ENCODE measurements around the gene BFAR.
"Not testable (repeated sequence)": the region's sequence is repeated elsewhere in the genome, so short reads cannot be mapped to it uniquely, and the experiment has no call there.

- not testable (repeated sequence) for TF ChIP-seq POLR2A, CTCF (IDR thresholded peaks at IDR 0.05)
Measured at GRCh38 chr16:14636951-14637240, 4.1 kb downstream of the BFAR start.

Data from right lobe of liver (tissue), 4 donors.